ENCODE results near the gene C7.
"Not testable (repeated sequence)": the region's sequence is repeated elsewhere in the genome, so short reads cannot be mapped to it uniquely, and the experiment has no call there.

DNA sequence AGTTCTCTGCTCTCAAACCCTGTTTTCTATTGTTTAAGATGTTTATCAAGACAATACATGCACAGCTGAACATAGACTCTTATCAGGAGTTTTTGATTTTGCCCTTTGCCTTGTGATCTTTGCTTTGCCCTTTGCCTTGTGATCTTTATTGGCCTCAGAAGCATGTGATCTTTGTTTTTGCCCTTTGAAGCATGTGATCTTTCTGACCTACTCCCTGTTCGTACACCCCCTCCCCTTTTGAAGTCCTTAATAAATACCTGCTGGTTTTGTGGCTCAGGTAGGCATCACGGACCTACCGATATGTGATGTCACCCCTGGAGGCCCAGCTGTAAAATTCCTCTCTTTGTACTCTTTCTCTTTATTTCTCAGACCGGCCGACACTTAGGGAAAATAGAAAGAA lies 44.3 kb upstream of the C7 start:
- TF ChIP-seq, protein P1, sequence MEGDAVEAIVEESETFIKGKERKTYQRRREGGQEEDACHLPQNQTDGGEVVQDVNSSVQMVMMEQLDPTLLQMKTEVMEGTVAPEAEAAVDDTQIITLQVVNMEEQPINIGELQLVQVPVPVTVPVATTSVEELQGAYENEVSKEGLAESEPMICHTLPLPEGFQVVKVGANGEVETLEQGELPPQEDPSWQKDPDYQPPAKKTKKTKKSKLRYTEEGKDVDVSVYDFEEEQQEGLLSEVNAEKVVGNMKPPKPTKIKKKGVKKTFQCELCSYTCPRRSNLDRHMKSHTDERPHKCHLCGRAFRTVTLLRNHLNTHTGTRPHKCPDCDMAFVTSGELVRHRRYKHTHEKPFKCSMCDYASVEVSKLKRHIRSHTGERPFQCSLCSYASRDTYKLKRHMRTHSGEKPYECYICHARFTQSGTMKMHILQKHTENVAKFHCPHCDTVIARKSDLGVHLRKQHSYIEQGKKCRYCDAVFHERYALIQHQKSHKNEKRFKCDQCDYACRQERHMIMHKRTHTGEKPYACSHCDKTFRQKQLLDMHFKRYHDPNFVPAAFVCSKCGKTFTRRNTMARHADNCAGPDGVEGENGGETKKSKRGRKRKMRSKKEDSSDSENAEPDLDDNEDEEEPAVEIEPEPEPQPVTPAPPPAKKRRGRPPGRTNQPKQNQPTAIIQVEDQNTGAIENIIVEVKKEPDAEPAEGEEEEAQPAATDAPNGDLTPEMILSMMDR (IDR thresholded peaks at IDR 0.05 in 2 of 3, conservative IDR thresholded peaks at IDR 0.05 in 1 of 3; ENCODE audit: borderline replicate concordance in 1 of 3, insufficient read depth in 1 of 3, low read depth in 2 of 3, low read length in 2 of 3) = not testable (repeated sequence)
- TF ChIP-seq EZH2 (IDR thresholded peaks at IDR 0.05); POLR2AphosphoS5 (IDR thresholded peaks at IDR 0.05; ENCODE audit: low read depth, low read length); FOSL1 (IDR thresholded peaks at IDR 0.05; ENCODE audit: low read depth): not testable (repeated sequence)
- TF ChIP-seq, protein P2, sequence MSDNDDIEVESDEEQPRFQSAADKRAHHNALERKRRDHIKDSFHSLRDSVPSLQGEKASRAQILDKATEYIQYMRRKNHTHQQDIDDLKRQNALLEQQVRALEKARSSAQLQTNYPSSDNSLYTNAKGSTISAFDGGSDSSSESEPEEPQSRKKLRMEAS (IDR thresholded peaks at IDR 0.05) = not testable (repeated sequence)

All from HCT116 (cell line).